ENCODE data around the gene TECPR2.

DNA sequence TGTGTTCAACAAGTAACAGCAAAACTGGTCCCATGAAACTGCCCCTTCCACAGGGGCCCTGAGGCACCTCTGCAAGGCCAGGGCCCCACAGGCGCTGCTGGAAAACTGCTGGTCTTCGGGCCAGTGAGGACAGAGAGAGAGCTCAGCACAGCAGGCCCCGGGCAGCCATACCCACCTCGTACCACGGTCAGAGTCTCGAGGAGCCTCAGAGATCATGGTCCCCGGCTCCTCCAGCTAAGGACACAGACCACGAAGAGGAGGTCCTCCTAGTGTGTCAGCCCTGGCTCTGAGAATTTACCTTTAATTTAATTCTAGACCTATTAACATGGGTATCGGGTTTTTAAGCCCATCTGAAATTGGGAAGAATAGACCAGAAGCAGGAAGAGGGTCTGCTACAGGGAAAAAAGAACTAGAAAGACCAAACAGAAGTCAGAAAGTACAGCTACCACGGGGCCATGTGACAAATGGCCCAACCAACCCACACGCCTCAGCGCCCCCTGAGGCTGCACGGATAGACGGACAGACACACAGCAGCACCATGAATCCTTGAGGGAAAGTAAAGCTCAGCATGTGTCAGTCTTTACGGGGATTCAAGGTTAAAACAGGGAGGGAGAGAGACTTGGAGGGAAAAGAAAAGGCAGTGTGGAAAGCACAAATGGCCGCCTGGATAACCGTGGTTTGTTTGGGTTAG lies 123.9 kb downstream of the TECPR2 start:
- TF ChIP-seq, protein P1, sequence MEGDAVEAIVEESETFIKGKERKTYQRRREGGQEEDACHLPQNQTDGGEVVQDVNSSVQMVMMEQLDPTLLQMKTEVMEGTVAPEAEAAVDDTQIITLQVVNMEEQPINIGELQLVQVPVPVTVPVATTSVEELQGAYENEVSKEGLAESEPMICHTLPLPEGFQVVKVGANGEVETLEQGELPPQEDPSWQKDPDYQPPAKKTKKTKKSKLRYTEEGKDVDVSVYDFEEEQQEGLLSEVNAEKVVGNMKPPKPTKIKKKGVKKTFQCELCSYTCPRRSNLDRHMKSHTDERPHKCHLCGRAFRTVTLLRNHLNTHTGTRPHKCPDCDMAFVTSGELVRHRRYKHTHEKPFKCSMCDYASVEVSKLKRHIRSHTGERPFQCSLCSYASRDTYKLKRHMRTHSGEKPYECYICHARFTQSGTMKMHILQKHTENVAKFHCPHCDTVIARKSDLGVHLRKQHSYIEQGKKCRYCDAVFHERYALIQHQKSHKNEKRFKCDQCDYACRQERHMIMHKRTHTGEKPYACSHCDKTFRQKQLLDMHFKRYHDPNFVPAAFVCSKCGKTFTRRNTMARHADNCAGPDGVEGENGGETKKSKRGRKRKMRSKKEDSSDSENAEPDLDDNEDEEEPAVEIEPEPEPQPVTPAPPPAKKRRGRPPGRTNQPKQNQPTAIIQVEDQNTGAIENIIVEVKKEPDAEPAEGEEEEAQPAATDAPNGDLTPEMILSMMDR (IDR thresholded peaks at IDR 0.05; ENCODE audit: insufficient read depth, low read length), result no peak
- TF ChIP-seq POLR2AphosphoS5 (IDR thresholded peaks at IDR 0.05; ENCODE audit: low read depth), result no peak
- no peak for TF ChIP-seq GABPA (IDR thresholded peaks at IDR 0.05; ENCODE audit: low read depth)
- no peak for TF ChIP-seq REST (IDR thresholded peaks at IDR 0.05; ENCODE audit: insufficient replicate concordance, low read depth)
- no peak for TF ChIP-seq SPI1 (IDR thresholded peaks at IDR 0.05; ENCODE audit: borderline replicate concordance, low read depth)
